Body of pancreas (tissue), 4 donors: ENCODE data around the gene CCDC57. TPM values are rescaled to one million over a fixed set of nuclear protein-coding genes. Genes with fewer than 3 reads are reported as not detected.

Experiments used
- ATAC-seq: fragments of 150-250 bp; one replicate; pipeline ENCODE4 v1.9.1; 2016
- DNase-seq, 4 donors: peaks; one replicate each; pipeline ENCODE4 v3.0.0-alpha.2; 2019
- H3K27ac ChIP-seq, 4 donors: fragments of 200-600 bp; sonication (generic); 1 replicate in 3 of 4; 2 replicates in 1 of 4; pipeline versions ENCODE4 v1.5.1 to v1.6.1; 2016 to 2019; ENCODE audit warnings: mild to moderate bottlenecking in 1 of 4, mixed read lengths in 1 of 4, moderate library complexity in 1 of 4
- H3K27me3 ChIP-seq, 2 donors: fragments of 200-600 bp; sonication (generic); one replicate each; pipeline ENCODE4 v1.6.0; 2016; ENCODE audit warnings: mild to moderate bottlenecking in 1 of 2
- H3K36me3 ChIP-seq, 2 donors: fragments of 200-600 bp; sonication (generic); replicated peaks in 1 of 2; 2 replicates each; pipeline ENCODE4 v1.5.1; 2016; ENCODE audit warnings: low read depth in 2 of 2; ENCODE audit not compliant: insufficient read depth in 1 of 2
- H3K4me1 ChIP-seq: fragments of 200-600 bp; sonication (generic); one replicate; pipeline ENCODE4 v1.6.0; 2016
- H3K4me3 ChIP-seq, 2 donors: fragments of 200-600 bp; sonication (generic); 1 replicate in 1 of 2; 2 replicates in 1 of 2; pipeline ENCODE4 v1.5.1; 2016 to 2019
- H3K9me3 ChIP-seq, 3 donors: fragments of 200-600 bp; sonication (generic); 1 replicate in 2 of 3; 2 replicates in 1 of 3; pipeline ENCODE4 v1.5.1; 2016
- POLR2A ChIP-seq, 3 donors: fragments of 450-650 bp; IDR thresholded peaks; one replicate each; pipeline ENCODE4 v1.6.1; 2016; ENCODE audit warnings: antibody characterized with exemption in 3 of 3, mild to moderate bottlenecking in 2 of 3
- WGBS, 2 donors: methylation state at CpG; one replicate each; pipeline ENCODE4 v1.1.5; 2017; 5-methylcytosine and 5-hydroxymethylcytosine counted together
- intact Hi-C: fragments of 100-400 bp; cut with DNase I; formaldehyde crosslinking; loops from one replicate; pipeline ENCODE4 v1.15.1; 2023
- total RNA-seq, 2 donors: library from RNA; depleted of rRNA; stranded (reverse); fragments of >200 nt; gene quantifications; one replicate each; pipeline ENCODE4 v1.1.0, GENCODE V29; 2016
- TF ChIP-seq, protein P1 (sequence below), 7 experiments: fragments of 450-650 bp in 4 of 7; fragments of 200-600 bp in 3 of 7; sonication (generic) in 3 of 7; IDR thresholded peaks; one replicate each; pipeline ENCODE4 v1.5.1; 2016 to 2019; ENCODE audit warnings: antibody characterized with exemption in 7 of 7

Gene CCDC57
- total RNA-seq, 2 donors from 2014 or later: 24.1 to 60.3 TPM

DNA sequence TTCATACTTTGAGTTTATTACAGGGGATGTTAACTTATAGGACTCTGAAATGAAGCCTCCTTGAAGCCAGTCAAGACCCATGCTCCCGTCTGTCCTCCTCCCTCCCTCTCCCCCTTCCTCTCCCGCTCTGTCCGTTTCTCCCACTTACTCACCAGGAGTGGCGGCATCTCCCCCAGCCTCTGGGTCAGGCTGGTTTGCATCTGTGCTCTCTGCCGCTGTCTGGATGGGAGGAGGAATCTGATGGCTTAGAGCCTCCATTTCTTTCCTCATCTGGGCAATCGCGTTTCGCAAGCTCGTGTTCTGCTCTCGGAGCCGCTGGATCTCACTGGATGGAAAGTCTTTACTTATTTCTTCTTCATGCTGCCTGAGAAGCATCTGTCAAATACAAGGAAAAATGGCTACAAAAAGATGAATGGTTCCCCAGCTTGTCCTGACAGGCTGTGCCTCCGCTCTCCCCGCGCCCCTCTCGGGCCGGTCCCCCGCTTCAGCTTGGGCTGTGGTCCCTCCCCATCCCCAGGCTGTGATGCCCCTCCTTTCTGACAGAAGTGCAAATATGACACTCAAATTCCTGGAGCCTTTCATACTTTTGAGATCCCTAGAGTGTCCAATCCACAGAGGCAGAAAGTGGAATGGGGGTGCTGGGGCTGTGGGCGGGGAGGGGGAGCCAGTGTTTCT is 40.0 kb downstream of the CCDC57 start:
- ATAC-seq (no peak), DNase-seq (no peak)
- no peak overlapping the region for H3K4me3 ChIP-seq
- H3K36me3 ChIP-seq: peaks cover 0 to 11% of the 10 kb centered on the region in 2 donors
- TF ChIP-seq, protein P1, sequence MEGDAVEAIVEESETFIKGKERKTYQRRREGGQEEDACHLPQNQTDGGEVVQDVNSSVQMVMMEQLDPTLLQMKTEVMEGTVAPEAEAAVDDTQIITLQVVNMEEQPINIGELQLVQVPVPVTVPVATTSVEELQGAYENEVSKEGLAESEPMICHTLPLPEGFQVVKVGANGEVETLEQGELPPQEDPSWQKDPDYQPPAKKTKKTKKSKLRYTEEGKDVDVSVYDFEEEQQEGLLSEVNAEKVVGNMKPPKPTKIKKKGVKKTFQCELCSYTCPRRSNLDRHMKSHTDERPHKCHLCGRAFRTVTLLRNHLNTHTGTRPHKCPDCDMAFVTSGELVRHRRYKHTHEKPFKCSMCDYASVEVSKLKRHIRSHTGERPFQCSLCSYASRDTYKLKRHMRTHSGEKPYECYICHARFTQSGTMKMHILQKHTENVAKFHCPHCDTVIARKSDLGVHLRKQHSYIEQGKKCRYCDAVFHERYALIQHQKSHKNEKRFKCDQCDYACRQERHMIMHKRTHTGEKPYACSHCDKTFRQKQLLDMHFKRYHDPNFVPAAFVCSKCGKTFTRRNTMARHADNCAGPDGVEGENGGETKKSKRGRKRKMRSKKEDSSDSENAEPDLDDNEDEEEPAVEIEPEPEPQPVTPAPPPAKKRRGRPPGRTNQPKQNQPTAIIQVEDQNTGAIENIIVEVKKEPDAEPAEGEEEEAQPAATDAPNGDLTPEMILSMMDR (IDR thresholded peaks at IDR 0.05): no peak
- no peak for TF ChIP-seq POLR2A (IDR thresholded peaks at IDR 0.05)
- H3K27ac ChIP-seq: no peak overlapping the region
- WGBS, 2 donors: 90 to 95% methylated on average over 18 of the region's 18 CpGs
- intact Hi-C loops: no loop called here
- no peaks in the 10 kb centered on the region for H3K27me3 ChIP-seq
- H3K4me1 ChIP-seq: no peaks in the 10 kb centered on the region
- no peaks in the 10 kb centered on the region for H3K9me3 ChIP-seq

DNA sequence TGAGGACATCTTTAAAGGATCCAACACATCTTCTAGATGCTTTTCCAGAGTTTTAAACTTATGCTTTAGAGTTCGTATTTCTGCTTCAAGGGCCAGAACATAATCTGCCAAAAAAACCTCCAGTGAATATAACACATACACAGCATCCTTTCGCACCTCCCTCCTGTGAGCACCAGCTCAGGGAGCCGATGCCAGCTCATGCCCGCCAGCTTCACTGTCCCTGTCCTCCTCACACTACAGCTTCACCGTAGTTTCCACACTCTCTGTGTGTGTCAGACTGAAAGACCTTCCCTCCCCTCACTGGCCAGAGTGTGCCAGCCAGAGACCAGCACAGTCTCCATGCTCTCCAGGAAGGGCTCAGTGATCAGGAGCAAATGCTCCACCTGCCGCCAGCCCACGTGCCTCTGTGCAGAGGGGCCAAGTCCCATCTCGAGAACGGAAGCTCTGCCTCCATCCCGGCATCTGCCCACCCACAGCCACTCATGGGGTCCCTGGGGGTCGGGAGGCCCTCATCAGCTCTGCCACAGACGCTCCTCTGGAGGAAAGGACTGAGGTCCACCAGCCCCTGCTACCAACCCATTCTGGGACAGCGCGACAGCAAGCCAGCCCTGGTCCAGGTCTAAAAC is 40.8 kb downstream of the CCDC57 start:
- Histone ChIP-seq H3K9me3 (no peaks in the 10 kb centered on the region), H3K4me1 (no peaks in the 10 kb centered on the region), H3K4me3 (no peak overlapping the region), H3K36me3 (peaks cover 0 to 11% of the 10 kb centered on the region in 2 donors), H3K27me3 (no peaks in the 10 kb centered on the region), H3K27ac (no peak overlapping the region)
- no peak for TF ChIP-seq POLR2A (IDR thresholded peaks at IDR 0.05)
- TF ChIP-seq, protein P1 (IDR thresholded peaks at IDR 0.05): no peak
- DNase-seq (no peak), ATAC-seq (no peak)
- intact Hi-C loops: no loop called here
- 91 to 93% methylated on average over 8 to 14 of the region's 14 CpGs for WGBS, 2 donors

DNA sequence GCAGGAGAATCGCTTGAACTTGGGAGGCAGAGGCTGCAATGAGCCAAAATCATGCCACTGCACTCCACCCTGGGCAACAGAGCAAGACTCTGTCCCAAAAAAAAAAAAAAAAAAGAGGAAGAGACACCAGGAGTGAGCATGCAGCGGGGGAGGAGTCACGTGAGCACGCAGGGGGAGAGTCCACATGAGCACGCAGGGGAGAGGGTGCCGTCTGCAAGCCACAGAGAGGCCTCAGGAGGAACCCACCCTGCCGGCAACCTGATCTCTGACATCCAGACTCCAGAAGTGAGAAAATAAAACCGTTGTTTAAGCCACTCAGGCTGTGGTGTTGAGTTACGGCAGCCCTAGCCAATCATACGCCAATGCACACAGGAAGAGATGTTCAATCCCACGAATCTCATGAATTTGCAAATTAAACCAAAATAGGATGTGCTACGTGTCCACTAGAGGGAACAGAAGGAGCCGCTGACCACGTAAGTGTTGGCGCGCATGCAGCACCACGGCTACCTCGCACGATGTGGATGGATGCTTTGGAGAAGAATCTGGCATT is 42.2 kb downstream of the CCDC57 start:
- Histone ChIP-seq H3K4me1 (no peaks in the 10 kb centered on the region), H3K9me3 (no peaks in the 10 kb centered on the region), H3K36me3 (peaks cover 0 to 11% of the 10 kb centered on the region in 2 donors), H3K4me3 (no peak overlapping the region), H3K27ac (no peak overlapping the region), H3K27me3 (no peaks in the 10 kb centered on the region)
- TF ChIP-seq, protein P1 (IDR thresholded peaks at IDR 0.05): no peak
- no peak for TF ChIP-seq POLR2A (IDR thresholded peaks at IDR 0.05)
- ATAC-seq (no peak), DNase-seq (peak in 1 of 4 donors; percentile 52)
- 73 to 82% methylated on average over 19 of the region's 19 CpGs for WGBS, 2 donors
- intact Hi-C loops: no loop called here

DNA sequence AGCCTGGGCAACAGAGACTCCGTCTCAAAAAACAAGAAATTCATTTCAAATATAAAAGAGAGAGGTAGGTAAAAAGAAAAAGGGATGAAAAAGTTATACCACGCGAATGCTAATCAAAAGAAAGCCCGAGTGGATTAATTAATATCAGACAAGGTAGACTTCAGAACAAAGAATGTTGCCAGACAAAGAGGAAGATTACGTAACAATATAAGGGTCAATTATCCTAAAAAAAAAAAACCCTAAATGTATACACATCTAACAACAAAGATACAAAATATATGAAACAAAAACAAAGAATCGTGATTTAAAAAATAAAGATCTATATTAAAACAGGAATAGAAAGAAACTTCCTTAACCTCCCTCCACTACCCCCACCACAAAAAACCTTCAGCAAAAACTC is 44.1 kb downstream of the CCDC57 start:
- no peak for DNase-seq
- ATAC-seq: no peak
- Histone ChIP-seq H3K4me1 (no peaks in the 10 kb centered on the region), H3K36me3 (peaks cover 0 to 11% of the 10 kb centered on the region in 2 donors), H3K27me3 (no peaks in the 10 kb centered on the region), H3K4me3 (no peak overlapping the region), H3K27ac (no peak overlapping the region), H3K9me3 (no peaks in the 10 kb centered on the region)
- 85 to 90% methylated on average over 6 of the region's 6 CpGs for WGBS, 2 donors
- intact Hi-C loops: no loop called here
- no peak for TF ChIP-seq POLR2A (IDR thresholded peaks at IDR 0.05)
- TF ChIP-seq, protein P1 (IDR thresholded peaks at IDR 0.05): no peak
